WERI-Rb-1 (cell line): ENCODE results near the gene GRHL1.

Experiments
- DNase-seq: peaks from one replicate; pipeline ENCODE4 v3.0.0-alpha.2; 2020
- H3K27ac ChIP-seq: fragments of 250-450 bp; sonication (Bioruptor Pico); 2 replicates; pipeline ENCODE4 v1.5.1; 2020; ENCODE audit warnings: mild to moderate bottlenecking, moderate library complexity
- H3K27me3 ChIP-seq: fragments of 250-450 bp; sonication (Bioruptor Pico); 2 replicates; pipeline ENCODE4 v1.5.1; 2021; ENCODE audit warnings: mild to moderate bottlenecking, low read depth, moderate library complexity; ENCODE audit not compliant: insufficient read depth, severe bottlenecking
- H3K36me3 ChIP-seq: fragments of 250-450 bp; sonication (Bioruptor Pico); 2 replicates; pipeline ENCODE4 v1.5.1; 2020; ENCODE audit warnings: mild to moderate bottlenecking, moderate library complexity
- H3K4me3 ChIP-seq: 2 replicates; pipeline ENCODE4 v1.5.1; 2011; ENCODE audit warnings: low read depth, mild to moderate bottlenecking, control low read depth, low read length
- H3K9me3 ChIP-seq: fragments of 250-450 bp; sonication (Bioruptor Pico); 2 replicates; pipeline ENCODE4 v1.5.1; 2021; ENCODE audit warnings: mild to moderate bottlenecking, moderate library complexity; ENCODE audit not compliant: severe bottlenecking
- TF ChIP-seq, protein P1 (sequence below): IDR thresholded peaks from 2 replicates; pipeline ENCODE4 v1.5.1; 2011; ENCODE audit warnings: low read depth, mild to moderate bottlenecking, control low read depth, inconsistent platforms, low read length

GRHL1 gene

GRCh38 chr2:9998916-9999654 lies 47.6 kb downstream of the GRHL1 start:
- Histone ChIP-seq H3K27ac (no peak overlapping the region), H3K36me3 (peaks cover 77% of the 10 kb centered on the region), H3K9me3 (no peaks in the 10 kb centered on the region), H3K27me3 (no peaks in the 10 kb centered on the region), H3K4me3 (no peak overlapping the region)
- TF ChIP-seq, protein P1, sequence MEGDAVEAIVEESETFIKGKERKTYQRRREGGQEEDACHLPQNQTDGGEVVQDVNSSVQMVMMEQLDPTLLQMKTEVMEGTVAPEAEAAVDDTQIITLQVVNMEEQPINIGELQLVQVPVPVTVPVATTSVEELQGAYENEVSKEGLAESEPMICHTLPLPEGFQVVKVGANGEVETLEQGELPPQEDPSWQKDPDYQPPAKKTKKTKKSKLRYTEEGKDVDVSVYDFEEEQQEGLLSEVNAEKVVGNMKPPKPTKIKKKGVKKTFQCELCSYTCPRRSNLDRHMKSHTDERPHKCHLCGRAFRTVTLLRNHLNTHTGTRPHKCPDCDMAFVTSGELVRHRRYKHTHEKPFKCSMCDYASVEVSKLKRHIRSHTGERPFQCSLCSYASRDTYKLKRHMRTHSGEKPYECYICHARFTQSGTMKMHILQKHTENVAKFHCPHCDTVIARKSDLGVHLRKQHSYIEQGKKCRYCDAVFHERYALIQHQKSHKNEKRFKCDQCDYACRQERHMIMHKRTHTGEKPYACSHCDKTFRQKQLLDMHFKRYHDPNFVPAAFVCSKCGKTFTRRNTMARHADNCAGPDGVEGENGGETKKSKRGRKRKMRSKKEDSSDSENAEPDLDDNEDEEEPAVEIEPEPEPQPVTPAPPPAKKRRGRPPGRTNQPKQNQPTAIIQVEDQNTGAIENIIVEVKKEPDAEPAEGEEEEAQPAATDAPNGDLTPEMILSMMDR: no peak
- DNase-seq: no peak

DNA sequence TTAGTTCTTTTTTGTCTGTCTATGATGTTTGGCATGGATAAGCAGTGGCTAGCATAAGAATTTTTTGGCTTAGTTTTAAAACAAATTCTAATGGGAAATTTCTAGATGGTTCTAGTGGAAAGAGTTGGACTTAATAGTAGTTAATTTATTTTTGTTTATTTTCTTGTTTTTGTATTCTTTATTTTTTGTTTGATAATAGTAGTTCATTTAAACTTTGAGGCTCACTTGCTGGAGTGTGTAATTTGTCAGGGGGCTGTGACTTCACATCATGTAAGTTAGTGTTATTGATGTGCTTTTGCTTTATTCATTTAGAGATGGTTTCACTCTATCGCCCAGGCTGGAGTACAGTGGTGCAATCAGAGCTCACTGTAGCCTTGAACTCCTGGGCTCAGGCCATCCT lies 48.2 kb downstream of the GRHL1 start:
- TF ChIP-seq, protein P1: no peak
- Histone ChIP-seq H3K27ac (no peak overlapping the region), H3K36me3 (peaks cover 73% of the 10 kb centered on the region), H3K9me3 (no peaks in the 10 kb centered on the region), H3K27me3 (no peaks in the 10 kb centered on the region), H3K4me3 (no peak overlapping the region)
- no peak for DNase-seq

DNA sequence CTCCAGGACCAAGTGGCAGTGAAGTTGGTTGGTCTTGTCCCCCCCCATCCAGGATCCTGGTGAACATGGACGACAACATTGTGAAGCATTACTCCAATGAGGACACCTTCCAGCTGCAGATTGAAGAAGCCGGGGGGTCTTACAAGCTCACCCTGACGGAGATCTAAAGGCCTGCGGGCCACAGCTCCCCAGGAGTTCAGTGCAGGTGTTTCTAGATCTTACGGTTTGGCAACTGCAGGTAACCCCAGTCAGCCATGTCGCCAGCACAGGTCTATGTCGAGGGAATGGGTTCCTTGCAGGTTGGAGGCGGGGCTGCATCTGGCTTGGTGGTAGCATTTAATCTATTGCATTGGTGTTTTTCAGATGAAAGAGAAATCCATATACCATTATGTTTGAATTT lies 49.0 kb downstream of the GRHL1 start:
- Histone ChIP-seq H3K27me3 (no peaks in the 10 kb centered on the region), H3K4me3 (no peak overlapping the region), H3K36me3 (peaks cover 67% of the 10 kb centered on the region), H3K27ac (no peak overlapping the region), H3K9me3 (no peaks in the 10 kb centered on the region)
- no peak for DNase-seq
- TF ChIP-seq, protein P1: no peak

DNA sequence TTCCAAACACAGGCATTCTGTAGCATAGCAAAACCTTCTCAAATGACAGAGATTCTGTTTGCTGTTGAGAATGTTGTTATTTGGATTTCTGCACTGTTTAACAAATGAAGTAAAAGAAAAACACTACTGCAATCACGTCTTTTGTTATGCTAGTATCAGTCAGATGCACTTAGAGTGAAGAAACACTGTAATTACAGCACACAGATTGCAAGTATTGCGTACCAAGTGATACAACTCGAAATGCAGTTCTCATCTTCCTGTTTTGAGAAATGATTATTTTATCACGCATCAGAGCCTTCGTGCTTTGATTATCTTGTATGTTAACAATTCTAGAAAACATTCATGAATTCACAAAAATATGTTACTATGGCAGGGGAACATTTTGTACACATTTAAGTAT lies 50.1 kb downstream of the GRHL1 start:
- TF ChIP-seq, protein P1: no peak
- no peak for DNase-seq
- H3K9me3 ChIP-seq: no peaks in the 10 kb centered on the region

DNA sequence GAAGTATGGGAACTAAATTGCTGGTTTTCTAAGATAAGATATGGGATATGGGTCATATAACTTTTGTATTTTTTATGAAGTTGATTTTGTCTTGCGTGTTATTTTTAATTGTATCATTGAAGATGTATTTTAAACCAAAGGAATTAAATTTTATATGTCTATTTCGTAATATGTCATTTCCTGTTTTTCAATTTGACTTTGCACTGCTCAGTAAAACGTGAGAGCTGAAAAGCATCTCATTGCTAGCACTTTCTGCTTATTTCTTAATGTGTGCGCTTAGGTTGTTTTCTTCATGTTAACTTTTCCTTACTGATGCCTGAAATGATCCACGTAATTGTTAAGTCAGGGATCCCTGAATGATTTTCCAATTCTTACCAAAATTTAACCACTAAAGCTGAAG lies 50.6 kb downstream of the GRHL1 start:
- TF ChIP-seq, protein P1: no peak
- H3K4me3 ChIP-seq: no peak overlapping the region
- no peaks in the 10 kb centered on the region for H3K27me3 ChIP-seq
- no peak overlapping the region for H3K27ac ChIP-seq
- H3K36me3 ChIP-seq: peaks cover 56% of the 10 kb centered on the region
- no peak for DNase-seq
- no peaks in the 10 kb centered on the region for H3K9me3 ChIP-seq

More for the DNA sequence above, 50.1 kb downstream of the GRHL1 start:
- peaks cover 61% of the 10 kb centered on the region for H3K36me3 ChIP-seq
- no peaks in the 10 kb centered on the region for H3K27me3 ChIP-seq
- H3K27ac ChIP-seq: no peak overlapping the region
- no peak overlapping the region for H3K4me3 ChIP-seq

- Histone ChIP-seq H3K27ac (no peak overlapping the region), H3K4me3 (no peak overlapping the region), H3K36me3 (peaks cover 52% of the 10 kb centered on the region), H3K9me3 (no peaks in the 10 kb centered on the region), H3K27me3 (no peaks in the 10 kb centered on the region)
- peak; percentile 2 for DNase-seq
- TF ChIP-seq, protein P1: no peak
These were observed 51.2 kb downstream of the GRHL1 start for GRCh38 chr2:10002681-10003080.
